Fibroblast of mammary gland (primary cell): ENCODE data around the gene CIB1.

Experiments used
- DNase-seq: peaks from one replicate; pipeline ENCODE4 v3.0.0-alpha.2; 2010; ENCODE audit warnings: low read depth
- H3K4me3 ChIP-seq: 2 replicates; pipeline ENCODE4 v1.5.1; 2011; ENCODE audit warnings: low read depth, mild to moderate bottlenecking, low read length, moderate library complexity; ENCODE audit not compliant: control insufficient read depth
- TF ChIP-seq, protein P1 (sequence below): conservative IDR thresholded peaks from 2 replicates; pipeline ENCODE4 v1.5.1; 2011; ENCODE audit warnings: low read depth, low read length, inconsistent platforms; ENCODE audit not compliant: control insufficient read depth, insufficient read depth

The CIB1 gene

DNA sequence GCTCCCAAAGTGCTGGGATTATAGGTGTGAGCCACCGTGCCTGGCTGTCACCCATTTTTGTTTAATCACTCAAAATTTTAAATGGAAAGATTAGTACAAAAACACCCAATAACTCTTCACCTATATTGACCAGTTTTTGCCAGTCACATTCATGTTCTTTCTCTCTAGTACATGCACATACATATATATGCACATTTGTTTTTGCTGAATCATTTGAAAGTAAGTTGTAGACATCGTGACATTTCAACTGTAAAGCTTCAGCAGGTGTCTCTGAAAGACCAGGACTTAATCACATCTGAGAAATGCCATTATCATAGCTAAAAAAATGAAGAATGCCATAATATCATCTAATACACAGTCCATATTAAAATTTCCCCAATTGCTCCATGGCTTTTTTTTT, 39.1 kb downstream of the CIB1 start:
- TF ChIP-seq, protein P1, sequence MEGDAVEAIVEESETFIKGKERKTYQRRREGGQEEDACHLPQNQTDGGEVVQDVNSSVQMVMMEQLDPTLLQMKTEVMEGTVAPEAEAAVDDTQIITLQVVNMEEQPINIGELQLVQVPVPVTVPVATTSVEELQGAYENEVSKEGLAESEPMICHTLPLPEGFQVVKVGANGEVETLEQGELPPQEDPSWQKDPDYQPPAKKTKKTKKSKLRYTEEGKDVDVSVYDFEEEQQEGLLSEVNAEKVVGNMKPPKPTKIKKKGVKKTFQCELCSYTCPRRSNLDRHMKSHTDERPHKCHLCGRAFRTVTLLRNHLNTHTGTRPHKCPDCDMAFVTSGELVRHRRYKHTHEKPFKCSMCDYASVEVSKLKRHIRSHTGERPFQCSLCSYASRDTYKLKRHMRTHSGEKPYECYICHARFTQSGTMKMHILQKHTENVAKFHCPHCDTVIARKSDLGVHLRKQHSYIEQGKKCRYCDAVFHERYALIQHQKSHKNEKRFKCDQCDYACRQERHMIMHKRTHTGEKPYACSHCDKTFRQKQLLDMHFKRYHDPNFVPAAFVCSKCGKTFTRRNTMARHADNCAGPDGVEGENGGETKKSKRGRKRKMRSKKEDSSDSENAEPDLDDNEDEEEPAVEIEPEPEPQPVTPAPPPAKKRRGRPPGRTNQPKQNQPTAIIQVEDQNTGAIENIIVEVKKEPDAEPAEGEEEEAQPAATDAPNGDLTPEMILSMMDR = no peak
- no peak overlapping the region for H3K4me3 ChIP-seq
- no peak for DNase-seq

DNA sequence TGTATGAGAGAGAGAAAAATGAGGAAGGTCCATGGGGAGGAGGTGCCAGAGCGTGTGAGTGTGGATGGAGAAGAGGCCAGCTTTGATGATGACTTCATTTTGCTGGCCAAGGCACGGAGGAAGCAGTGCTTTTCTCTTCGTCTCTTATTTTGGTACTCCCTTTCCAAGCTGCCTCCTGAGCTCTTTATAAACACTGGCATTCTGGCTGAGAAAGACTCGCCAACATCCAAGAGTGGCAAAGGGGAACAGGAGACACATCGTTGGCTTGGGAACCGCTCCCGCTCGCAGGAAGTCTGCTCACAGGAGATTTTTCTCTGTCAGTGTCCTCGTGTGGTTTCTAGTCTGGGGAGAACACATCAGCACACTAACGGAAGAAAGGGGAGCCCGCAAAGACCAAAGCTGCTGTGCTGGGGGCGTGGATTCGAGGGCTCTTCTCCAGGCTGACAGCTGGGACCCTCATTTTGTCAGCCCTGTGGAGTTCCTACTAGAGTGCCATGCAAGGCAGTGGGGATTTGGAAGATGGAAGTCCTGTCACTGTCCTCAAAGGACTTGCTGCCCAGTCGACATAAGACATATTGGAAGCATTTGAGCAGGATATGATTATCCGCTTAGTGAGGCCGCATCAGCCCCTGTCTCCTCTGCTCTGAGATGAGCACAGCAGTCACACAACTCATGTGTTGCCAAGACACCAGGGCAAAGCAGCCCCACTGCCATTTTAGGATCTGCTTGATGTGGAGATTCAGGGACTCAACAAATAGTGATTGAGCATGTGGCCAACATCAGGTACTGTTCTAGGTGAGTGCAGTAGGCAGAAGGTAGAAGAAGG, 40.6 kb downstream of the CIB1 start:
- no peak for DNase-seq
- no peak overlapping the region for H3K4me3 ChIP-seq
- TF ChIP-seq, protein P1 = no peak

DNA sequence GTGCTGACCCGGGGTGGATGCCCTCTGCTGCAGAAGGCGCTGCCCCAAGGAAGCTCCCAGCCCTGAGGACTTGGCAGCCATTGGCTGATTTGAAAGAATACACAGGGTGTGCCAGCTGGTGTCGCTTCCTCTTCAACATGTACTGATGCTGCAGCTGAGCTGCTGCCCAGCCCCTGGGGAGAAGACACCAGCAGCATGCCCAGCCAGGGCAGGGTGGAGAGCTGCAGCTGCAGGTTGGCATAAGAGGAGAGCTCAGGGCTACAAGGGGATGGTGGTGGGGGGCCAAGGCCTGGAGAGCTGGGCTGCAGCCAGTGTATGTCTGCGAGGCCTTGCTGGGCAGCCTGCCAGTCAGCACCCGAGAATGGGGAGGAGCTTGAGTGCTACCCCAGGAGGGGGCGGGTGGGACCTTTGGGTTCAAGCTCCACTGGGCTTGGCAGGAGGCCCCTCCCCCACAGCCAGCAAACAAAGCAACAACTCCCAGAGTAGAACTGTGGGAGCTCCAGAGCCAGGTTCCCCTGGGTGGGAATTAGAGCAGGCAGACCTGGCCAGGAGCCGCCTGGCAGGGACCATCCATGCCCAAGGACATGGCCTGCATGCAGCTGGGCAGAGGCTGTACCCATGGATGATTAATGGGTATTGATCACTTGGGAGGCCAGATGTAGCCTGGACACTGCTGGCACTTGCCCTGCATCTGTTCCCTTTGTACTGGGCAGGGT, 41.8 kb downstream of the CIB1 start:
- no peak overlapping the region for H3K4me3 ChIP-seq
- TF ChIP-seq, protein P1 = no peak
- DNase-seq = no peak

DNA sequence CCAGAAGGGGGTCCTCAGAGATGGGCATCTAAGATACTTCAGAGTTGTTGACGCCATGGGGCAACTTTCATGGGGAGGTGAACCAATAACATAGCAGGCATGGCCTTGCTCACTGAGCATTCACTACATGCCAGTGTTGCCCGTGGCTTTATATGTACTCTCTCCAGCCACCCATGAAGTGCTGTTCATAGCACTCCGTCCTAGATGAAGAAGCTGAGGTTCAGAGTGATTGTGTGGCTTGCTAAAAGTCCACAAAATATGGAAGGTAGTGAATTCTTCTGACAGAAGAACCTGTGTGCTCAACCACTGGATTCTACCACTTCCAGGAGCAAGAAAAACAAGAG, 42.4 kb downstream of the CIB1 start:
- TF ChIP-seq, protein P1 = no peak
- no peak for DNase-seq
- H3K4me3 ChIP-seq = no peak overlapping the region

DNA sequence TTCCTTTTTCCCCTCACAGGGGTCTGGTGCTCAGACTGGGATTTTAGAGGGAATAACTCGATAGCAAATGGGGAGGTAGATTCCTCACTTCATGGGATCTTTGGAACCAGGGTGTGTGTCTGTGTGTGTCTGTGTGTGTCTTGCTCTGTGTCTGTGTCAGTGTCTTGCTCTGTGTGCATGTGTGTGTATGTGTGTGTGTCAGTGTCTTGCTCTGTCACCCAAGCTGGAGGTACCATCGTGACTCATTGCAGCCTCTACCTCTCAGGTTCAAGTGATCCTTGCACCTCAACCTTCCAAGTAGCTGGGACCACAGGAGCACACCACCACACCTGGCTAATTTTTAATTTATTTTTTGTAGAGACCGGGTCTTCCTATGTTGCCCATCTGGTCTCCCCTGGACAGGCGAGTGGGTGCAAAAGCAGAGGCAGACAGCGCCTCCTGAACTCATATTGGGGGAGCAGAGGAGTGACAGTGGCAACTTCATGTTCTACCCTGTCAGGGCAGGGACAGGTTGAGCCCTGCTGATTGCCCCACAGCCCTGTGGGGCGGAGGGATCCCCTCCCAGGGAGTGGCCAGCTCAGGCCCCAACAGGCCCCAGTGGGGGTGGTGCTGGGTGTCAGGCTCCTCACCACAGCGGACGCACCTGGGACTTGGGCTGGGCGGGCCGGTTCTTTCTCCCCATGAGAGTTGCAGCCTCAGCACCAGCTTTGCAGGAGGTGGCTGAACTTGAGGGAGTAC, 43.0 kb downstream of the CIB1 start:
- no peak overlapping the region for H3K4me3 ChIP-seq
- TF ChIP-seq, protein P1 = no peak
- no peak for DNase-seq

DNA sequence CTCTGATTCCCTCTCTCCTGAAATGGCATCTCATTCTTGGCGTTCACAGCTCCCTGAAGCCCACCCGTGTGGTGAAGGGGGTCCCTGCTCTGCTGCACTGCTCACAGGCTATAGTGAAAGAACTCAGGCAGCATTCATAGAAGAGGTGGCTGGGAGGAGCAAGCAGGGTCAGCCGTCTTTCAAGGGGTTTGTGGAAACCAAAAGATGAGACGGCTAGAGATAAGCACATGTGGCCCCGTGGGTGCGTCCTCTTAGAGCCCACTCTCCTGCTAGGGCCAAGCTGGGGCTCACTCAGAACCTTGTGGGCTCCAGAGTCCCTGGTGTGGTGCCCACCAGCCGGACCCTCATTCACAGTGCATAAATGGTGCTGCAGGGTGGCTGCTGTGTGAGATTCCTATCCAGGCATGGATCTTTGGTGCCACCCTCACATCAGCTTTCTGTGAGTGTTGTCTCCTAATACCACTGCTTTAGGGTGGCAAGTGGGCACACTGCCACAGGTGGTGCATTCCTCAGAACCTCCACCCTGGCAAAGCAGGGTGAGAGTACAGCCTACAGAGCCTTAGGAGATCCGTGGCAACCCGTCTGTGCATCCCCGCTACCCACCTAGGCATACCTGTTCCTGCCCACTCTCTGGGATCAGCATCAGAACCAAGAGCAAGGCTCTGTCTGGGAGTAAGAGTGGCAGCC, 43.8 kb downstream of the CIB1 start:
- TF ChIP-seq, protein P1 = no peak
- no peak for DNase-seq
- H3K4me3 ChIP-seq = no peak overlapping the region
